Spleen (tissue), 11 donors: ENCODE measurements around the gene ELMO3. TPM values are rescaled to one million over a fixed set of nuclear protein-coding genes. Genes with fewer than 3 reads are reported as not detected.

Experiments
- DNase-seq: peaks from one replicate; pipeline ENCODE4 v3.0.0-alpha.2; 2020
- H3K27ac ChIP-seq, 8 donors: fragments of 200-600 bp; sonication (generic) in 7 of 8; 1 replicate in 4 of 8; 2 replicates in 4 of 8; pipeline versions ENCODE4 v1.5.0 to v1.8.0; 2016 to 2021; ENCODE audit warnings: inconsistent platforms in 4 of 8, mild to moderate bottlenecking in 4 of 8, moderate library complexity in 1 of 8
- H3K27me3 ChIP-seq, 7 donors: fragments of 200-600 bp; sonication (generic) in 6 of 7; replicated peaks in 1 of 7; 1 replicate in 4 of 7; 2 replicates in 3 of 7; pipeline versions ENCODE4 v1.5.0 to v1.8.0; 2016 to 2021; ENCODE audit warnings: inconsistent platforms in 3 of 7, mild to moderate bottlenecking in 1 of 7
- H3K36me3 ChIP-seq, 6 donors: fragments of 200-600 bp; sonication (generic) in 5 of 6; 1 replicate in 4 of 6; 2 replicates in 2 of 6; pipeline versions ENCODE4 v1.5.0 to v1.8.0; 2016 to 2021; ENCODE audit warnings: inconsistent platforms in 2 of 6
- H3K4me1 ChIP-seq, 6 donors: fragments of 200-600 bp; sonication (generic) in 5 of 6; 1 replicate in 3 of 6; 2 replicates in 3 of 6; pipeline versions ENCODE4 v1.5.0 to v1.8.0; 2016 to 2021; ENCODE audit warnings: inconsistent platforms in 3 of 6
- H3K4me3 ChIP-seq, 8 donors: fragments of 200-600 bp; sonication (generic) in 7 of 8; 1 replicate in 4 of 8; 2 replicates in 4 of 8; pipeline versions ENCODE4 v1.5.0 to v1.8.0; 2016 to 2021; ENCODE audit warnings: inconsistent platforms in 4 of 8, mild to moderate bottlenecking in 4 of 8, moderate library complexity in 2 of 8
- H3K9me3 ChIP-seq, 8 donors: fragments of 200-600 bp; sonication (generic) in 7 of 8; 1 replicate in 4 of 8; 2 replicates in 4 of 8; pipeline versions ENCODE4 v1.5.0 to v1.8.0; 2016 to 2021; ENCODE audit warnings: inconsistent platforms in 4 of 8
- CTCF ChIP-seq, 11 experiments: fragments of 200-600 bp in 7 of 11; fragments of 450-650 bp in 4 of 11; sonication (generic) in 4 of 11; IDR thresholded peaks in 8 of 11; conservative IDR thresholded peaks in 3 of 11; 1 replicate in 7 of 11; 2 replicates in 4 of 11; pipeline versions ENCODE4 v1.4.0 to v1.8.0; 2016 to 2021; ENCODE audit warnings: antibody characterized with exemption in 11 of 11, inconsistent platforms in 4 of 11, mild to moderate bottlenecking in 1 of 11
- POLR2A ChIP-seq, 3 donors: fragments of 450-650 bp; IDR thresholded peaks; one replicate each; pipeline ENCODE4 v1.5.1; 2017; ENCODE audit warnings: antibody characterized with exemption in 3 of 3, mild to moderate bottlenecking in 1 of 3
- POLR2AphosphoS5 ChIP-seq, 3 donors: sonication (generic); formaldehyde crosslinking; IDR thresholded peaks; one replicate each; pipeline ENCODE4 v1.5.1; 2017; ENCODE audit warnings: antibody characterized with exemption in 3 of 3
- WGBS, 5 donors: extraction: QIAGEN DNeasy Blood & Tissue Kit in 3 of 5; methylation state at CpG; one replicate each; pipeline versions ENCODE4 v1.1.5 to v1.1.7; 2013 to 2018; 5-methylcytosine and 5-hydroxymethylcytosine counted together
- intact Hi-C: fragments of 100-400 bp; cut with DNase I; formaldehyde crosslinking; loops from one replicate; pipeline ENCODE4 v1.15.0; 2023; ENCODE audit warnings: low total_unique reads
- polyA plus RNA-seq, 3 donors: library from polyadenylated mRNA; stranded (reverse); fragments of 200-250 nt; gene quantifications; one replicate each; pipeline ENCODE4 v1.2.1, GENCODE V29; 2013
- total RNA-seq, 7 donors: library from RNA; depleted of rRNA in 3 of 7; stranded (reverse); fragments of >200 nt in 3 of 7; fragmentation: NEBNext Ultra II Directional in 4 of 7; extraction: Animal tissue kit (Norgen Biotek cat#: 25700) in 4 of 7; gene quantifications; one replicate each; pipeline versions ENCODE4 v1.1.0 to v1.2.1, GENCODE V29; 2016 to 2021
- donor health status: healthy with polysubstance abuse.
- donor health status: DM: no; HTN: no; CAD: no; lungs with moderate emphysema.
- donor health status: DM: no; HTN: no; CAD: no.
- donor health status: Bipolar disorder and iron deficiency.
- donor health status: healthy.
- donor health status: DM: no; HTN: no; CAD: no.
- donor health status: DM: yes; HTN: yes; CAD: no.

Gene ELMO3
- total and polyA plus RNA-seq, 10 donors = 2.8 to 8.7 (median 4.0) TPM

- intact Hi-C loops = no loop called here
- H3K9me3 ChIP-seq = no peaks in the 10 kb centered on the region
- H3K4me1 ChIP-seq = peaks cover 12 to 54% (median 31%) of the 10 kb centered on the region in 6 donors
- TF ChIP-seq CTCF (IDR thresholded peaks at IDR 0.05 in 8 of 11, conservative IDR thresholded peaks at IDR 0.05 in 3 of 11) = no peak
- peak in 1 of 3 donors; percentile 20 for TF ChIP-seq POLR2AphosphoS5 (IDR thresholded peaks at IDR 0.05)
- no peak for TF ChIP-seq POLR2A (IDR thresholded peaks at IDR 0.05)
- H3K4me3 ChIP-seq = no peak overlapping the region
- no peak for DNase-seq
- peaks cover 5 to 60% (median 55%) of the 10 kb centered on the region in 6 donors for H3K36me3 ChIP-seq
- no peak overlapping the region for H3K27ac ChIP-seq
- H3K27me3 ChIP-seq = no peaks in the 10 kb centered on the region
- WGBS, 5 donors = 82 to 89% (median 87%) methylated on average over 9 of the region's 9 CpGs
These were observed 30.0 kb downstream of the ELMO3 start for GRCh38 chr16:67228905-67229304.

GRCh38 chr16:67229906-67230808 lies 31.2 kb downstream of the ELMO3 start:
- no peak for DNase-seq
- no peak overlapping the region for H3K27ac ChIP-seq
- peaks cover 12 to 41% (median 27%) of the 10 kb centered on the region in 6 donors for H3K4me1 ChIP-seq
- H3K4me3 ChIP-seq = no peak overlapping the region
- H3K9me3 ChIP-seq = no peaks in the 10 kb centered on the region
- intact Hi-C loops = no loop called here
- TF ChIP-seq POLR2AphosphoS5 (IDR thresholded peaks at IDR 0.05) (peak in 2 of 3 donors; percentile 47 to 75), POLR2A (IDR thresholded peaks at IDR 0.05) (no peak), CTCF (IDR thresholded peaks at IDR 0.05 in 8 of 11, conservative IDR thresholded peaks at IDR 0.05 in 3 of 11) (no peak)
- 90 to 94% (median 92%) methylated on average over 20 to 32 of the region's 32 CpGs for WGBS, 5 donors
- no peaks in the 10 kb centered on the region for H3K27me3 ChIP-seq
- H3K36me3 ChIP-seq = peaks cover 5 to 73% (median 68%) of the 10 kb centered on the region in 6 donors

GRCh38 chr16:67230809-67231660 lies 32.1 kb downstream of the ELMO3 start:
- peaks cover 5 to 81% (median 77%) of the 10 kb centered on the region in 6 donors for H3K36me3 ChIP-seq
- TF ChIP-seq POLR2AphosphoS5 (IDR thresholded peaks at IDR 0.05) (no peak), POLR2A (IDR thresholded peaks at IDR 0.05) (no peak), CTCF (IDR thresholded peaks at IDR 0.05 in 8 of 11, conservative IDR thresholded peaks at IDR 0.05 in 3 of 11) (no peak)
- intact Hi-C loops = no loop called here

More at GRCh38 chr16:67230809-67231660, 32.1 kb downstream of the ELMO3 start:
- peaks cover 12 to 38% (median 22%) of the 10 kb centered on the region in 6 donors for H3K4me1 ChIP-seq
- peak overlapping the region in 1 of 8 donors; percentile 22 for H3K27ac ChIP-seq
- peak; percentile 66 for DNase-seq
- no peaks in the 10 kb centered on the region for H3K9me3 ChIP-seq
- H3K27me3 ChIP-seq = no peaks in the 10 kb centered on the region
- no peak overlapping the region for H3K4me3 ChIP-seq
- WGBS, 5 donors = 82 to 89% (median 87%) methylated on average over 8 to 12 of the region's 12 CpGs
